RCC 7860 (cell line): ENCODE results near the gene RPA1.
"Not testable (repeated sequence)": the region's sequence is repeated elsewhere in the genome, so short reads cannot be mapped to it uniquely, and the experiment has no call there.

Source experiments
- DNase-seq: peaks from one replicate; pipeline ENCODE4 v3.0.0-alpha.2; 2015; ENCODE audit warnings: low spot score
- FAIRE-seq: peaks from 2 replicates; lab custom pipeline; 2012; peaks lifted over from hg19 to GRCh38; lab: Jason Lieb, UNC

Gene RPA1

DNA sequence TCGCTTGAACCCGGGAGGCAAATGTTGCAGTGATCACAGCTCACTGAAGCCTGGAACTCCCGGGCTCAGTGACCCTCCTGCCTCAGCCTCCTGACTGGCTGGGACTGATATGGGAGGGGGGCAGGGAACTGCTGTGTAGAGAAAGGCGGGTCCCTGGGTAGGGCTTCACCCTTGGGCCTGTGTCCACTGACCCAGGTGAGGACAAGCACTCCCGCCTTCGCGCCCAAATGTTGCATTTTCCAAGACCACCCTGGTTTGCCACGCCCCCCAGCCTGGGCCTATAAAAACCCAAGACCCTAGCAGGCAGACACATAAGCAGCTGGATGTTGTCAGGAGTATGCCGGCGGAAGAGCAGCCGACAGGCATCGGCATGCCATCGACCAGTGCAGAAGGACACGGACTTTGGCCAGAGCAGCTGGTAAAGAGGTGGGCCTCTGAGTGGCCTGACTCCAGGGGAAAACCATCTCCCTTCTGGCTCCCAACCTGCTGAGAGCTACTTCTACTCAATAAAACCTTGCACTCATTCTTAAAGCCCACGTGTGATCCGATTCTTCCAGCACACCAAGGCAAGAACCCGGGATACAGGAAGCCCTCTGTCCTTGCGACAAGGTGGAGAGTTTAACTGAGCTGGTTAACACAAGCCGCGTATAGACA lies 19.2 kb upstream of the RPA1 start:
- FAIRE-seq (no peak), DNase-seq (no peak)

DNA sequence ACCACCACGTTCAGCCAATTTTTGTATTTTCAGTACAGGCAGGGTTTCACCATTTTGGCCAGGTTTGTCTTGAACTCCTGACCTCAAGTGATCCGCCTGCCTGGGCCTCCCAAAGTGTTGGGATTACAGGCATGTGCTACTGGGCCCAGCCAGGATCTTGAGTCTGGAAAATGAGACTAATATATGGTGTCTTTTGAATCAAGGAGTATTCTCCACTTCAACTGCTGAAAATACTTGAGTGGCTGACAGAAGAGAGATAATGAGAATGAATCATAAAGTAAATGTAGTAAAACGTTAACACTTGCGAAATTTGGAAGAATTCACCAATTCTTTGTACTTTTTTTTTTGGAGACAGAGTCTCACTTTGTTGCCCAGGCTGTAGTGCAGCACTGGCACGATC lies 16.7 kb upstream of the RPA1 start:
- no peak for DNase-seq
- FAIRE-seq, result no peak

DNA sequence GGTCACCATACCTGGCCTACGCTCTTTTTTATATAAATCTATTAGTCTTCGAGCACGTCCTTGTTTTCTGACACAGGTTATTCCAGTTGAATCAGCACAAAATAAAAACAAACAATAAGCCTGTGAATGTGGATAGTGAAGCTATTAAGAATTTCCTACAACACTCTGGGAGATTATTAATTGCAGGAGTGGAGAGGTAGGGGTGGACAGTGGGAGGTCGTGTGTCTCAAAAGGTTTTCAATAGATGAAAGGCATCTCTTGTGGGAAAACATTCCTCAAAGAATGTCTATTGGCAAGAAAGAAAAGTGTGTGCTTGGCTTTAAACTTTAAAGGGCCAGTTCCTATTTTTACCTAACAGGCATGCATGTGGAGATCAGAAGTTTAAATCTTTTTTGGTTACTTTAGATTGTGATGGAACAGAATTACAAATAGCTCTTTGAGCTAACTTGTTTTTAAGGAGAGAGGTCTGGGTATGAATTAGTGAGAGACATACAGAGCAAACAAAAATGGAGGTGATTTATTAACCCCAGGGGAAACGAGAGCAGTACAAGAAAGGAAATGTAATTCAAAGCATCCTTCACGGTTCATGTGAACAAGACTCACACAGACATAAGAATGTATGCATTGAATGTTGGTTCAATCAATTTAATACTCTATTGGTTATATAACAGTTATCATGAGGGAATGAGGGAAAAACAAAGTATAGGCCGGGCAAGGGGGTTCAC lies 9.1 kb upstream of the RPA1 start:
- DNase-seq (no peak), FAIRE-seq (no peak)

DNA sequence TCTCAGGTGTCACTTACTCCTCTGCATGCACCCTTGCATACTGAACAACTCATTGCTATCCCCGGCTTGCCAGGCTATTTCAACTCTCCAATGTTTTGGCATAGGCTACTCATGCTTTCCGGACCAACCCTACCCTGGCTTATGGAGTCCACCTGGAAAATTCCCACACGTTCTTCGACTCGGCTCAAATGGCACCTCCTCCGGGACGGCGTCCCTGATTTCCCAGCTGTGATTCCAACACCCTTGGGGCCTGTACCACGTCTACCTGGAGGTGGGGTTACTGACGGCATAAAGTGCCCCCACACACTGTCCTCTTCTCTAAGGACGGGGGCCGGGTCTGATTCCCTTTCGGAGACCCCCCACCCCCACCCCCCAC lies 601 bp upstream of the RPA1 start:
- DNase-seq, result no peak
- no peak for FAIRE-seq

DNA sequence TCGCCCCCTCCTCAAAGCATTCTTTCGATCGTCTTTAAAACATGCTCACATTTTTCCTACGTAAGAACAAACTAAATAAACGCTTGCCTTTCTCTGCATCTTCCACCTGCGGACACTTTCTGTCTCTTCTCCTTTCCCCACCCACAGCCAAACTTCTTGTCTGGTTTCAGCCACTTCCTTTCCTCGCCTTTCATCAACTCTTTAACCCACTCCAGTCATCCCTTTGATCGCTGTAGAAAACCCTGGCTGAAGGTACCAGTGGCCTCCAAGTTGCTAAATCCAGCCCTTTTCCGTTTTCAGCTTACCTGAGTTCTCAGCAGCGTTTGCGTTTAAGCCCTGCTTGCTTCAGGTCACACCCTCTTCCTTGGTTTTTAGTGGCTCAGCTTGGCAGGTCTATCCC lies 483 bp downstream of the RPA1 start:
- no peak for DNase-seq
- no peak for FAIRE-seq

DNA sequence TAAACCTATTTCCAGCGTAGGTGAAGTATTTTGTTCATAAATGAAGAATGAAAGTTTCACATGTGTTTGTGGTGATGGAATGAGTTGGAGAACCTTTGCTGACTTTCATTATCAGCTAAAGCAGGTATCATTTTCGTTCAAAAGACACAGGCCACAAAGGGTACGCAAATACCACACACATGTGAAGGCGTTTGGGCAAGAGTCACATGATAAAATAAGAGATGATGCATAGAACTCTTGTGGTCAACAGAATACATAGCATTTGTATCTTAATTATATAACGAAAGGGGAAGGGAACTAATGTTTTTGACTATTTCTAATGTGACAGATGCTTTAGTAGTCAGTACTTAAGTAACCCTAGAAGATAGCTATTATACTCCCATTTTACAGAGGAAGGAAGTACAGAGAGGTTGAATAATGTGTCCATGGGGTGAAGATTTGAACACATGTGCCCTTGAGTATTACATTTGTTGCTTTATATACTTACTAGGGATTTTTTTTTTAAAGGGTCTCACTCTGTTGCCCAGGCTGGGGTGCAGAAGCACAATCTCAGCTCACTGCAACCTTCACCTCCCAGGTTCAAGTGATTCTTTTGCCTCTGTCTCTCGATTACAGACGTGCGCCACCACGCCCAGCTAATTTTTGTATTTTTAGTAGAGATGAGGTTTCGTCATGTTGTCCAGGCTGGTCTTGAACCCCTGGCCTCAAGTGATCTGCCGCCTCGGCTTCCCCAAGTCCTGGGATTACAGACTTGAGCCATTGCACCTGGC lies 4.8 kb downstream of the RPA1 start:
- no peak for FAIRE-seq

DNA sequence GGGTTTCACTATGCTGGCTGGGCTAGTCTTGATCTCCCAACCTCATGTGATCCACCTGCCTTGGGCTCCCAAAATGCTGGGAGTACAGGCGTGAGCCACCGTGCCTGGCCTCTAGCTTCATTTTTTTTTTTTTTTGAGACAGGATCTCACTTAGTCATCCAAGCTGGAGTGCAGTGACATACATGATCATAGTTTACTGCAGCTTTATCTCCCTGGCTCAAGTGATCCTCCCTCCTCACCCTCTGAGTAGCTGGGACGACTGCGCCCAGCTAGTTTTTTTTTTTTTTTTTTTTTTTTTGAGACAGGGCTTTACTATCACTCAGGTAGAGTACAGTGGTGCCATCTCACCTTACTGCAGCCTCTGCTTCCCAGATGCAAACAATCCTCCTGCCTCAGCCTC lies 9.7 kb downstream of the RPA1 start:
- DNase-seq, result no peak
- no peak for FAIRE-seq

More for the DNA sequence above, 4.8 kb downstream of the RPA1 start:
- DNase-seq, result no peak

DNA sequence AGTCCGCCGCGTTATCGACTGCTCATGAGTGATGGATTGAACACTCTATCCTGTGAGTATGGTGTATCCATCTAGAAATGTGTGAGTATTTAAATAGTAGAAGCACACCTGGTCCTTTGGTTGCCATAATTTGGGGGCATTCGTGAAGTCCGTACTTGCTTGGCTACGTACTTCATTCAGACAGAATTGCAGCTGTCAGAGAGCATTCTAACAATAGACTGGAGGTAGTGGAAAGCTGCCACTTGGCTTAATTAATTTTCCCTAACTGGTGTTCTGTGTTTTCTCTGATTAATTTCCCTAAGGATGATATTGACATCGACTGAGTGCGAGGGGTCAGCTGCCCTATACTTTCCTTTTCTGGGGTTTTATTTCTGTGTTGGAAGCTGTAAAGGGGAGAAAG lies 14.1 kb downstream of the RPA1 start:
- FAIRE-seq, result no peak
- no peak for DNase-seq

DNA sequence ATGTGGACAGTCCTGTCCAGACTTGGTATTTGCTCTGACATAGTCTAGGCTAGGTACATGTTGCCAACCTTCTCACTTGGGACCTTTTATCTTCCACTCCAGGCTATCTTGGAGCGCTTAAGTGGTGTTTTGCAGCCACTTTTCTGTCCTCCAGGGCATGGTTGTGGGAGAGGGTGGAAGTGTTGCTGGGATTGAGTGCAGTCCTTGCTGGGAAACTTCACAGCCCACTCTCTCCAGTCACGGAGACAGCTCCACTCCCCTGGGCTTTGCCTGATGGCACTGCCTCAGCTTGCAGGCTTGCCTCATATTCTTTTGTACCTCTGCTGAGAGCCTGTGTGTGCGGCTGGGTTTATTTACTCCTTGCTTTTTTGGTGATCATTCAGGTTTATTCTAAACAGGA lies 17.4 kb downstream of the RPA1 start:
- DNase-seq (no peak), FAIRE-seq (no peak)

DNA sequence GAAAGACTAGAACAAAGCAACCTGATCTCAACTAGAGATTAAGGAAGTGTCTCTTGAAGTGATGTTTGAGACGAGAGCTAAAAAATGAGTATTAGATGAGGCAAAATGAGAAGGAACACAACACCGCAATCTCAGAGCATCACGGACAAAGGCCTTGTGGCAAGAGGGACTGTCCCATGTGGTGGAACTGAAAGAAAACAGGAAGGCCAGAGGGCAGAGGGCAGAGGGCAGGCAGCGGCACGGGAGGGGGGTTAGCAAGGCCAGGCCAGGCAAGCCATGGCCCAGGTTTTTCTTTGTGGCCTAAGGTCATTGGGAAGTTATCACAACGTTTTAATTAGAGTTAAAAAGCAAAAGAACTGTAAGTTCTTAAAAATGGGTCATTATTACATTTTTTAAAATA lies 22.5 kb downstream of the RPA1 start:
- no peak for FAIRE-seq

DNA sequence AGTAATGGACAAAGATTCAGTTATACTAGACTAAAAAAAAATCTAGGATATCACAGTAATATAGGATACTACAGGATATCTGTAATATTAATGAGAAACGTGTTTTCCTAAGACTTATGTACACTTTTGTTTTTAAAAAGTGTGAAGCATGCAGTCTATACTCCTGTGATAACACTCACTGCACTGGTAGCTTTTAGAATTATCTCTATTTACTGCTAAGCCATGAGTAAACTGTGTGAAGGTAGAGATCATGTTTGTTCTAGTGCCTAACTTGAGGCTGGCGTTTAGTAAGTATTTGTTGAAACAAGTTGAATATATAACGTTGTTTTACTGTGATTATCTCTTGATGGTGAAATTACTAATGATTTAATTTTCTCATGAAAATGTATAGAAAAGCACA lies 23.9 kb downstream of the RPA1 start:
- DNase-seq, result no peak
- no peak for FAIRE-seq

More for the DNA sequence above, 22.5 kb downstream of the RPA1 start:
- DNase-seq, result no peak

DNA sequence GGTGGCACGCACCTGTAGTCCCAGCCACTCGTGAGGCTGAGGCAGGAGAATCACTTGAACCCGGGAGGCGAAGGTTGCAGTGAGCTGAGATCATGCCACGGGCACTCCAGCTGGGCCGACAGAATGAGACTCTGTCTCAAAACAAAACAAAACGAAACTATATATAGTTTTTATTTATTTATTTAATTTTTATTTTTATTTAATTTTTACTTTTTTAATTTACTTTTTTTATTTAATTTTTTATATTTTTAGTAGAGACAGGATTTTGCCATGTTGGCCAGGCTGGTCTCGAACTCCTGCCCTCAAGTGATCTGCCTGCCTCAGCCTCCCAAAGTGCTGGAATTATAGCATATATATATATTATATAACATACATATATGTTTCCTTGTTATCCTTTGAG lies 26.7 kb downstream of the RPA1 start:
- DNase-seq, FAIRE-seq: not testable (repeated sequence)

DNA sequence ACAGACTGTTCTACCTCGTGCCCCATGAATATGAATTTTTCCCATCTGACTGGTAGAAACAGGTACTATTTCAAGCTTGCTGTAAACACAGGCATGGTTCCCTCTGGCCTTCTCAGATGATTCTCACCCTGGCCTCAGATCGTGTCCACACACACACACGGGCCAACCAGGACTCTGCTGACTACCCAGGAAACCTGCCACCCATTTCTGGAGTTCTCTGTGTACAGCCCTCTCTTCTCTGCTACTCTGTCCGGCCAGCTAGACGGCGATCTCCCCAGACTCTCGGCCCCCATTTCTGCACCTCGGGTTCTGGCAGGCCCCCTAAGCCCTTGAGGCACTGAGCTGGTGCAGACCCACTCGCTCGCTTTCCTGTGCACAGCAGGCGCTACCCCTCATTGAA lies 31.2 kb downstream of the RPA1 start:
- DNase-seq, result no peak
- no peak for FAIRE-seq

DNA sequence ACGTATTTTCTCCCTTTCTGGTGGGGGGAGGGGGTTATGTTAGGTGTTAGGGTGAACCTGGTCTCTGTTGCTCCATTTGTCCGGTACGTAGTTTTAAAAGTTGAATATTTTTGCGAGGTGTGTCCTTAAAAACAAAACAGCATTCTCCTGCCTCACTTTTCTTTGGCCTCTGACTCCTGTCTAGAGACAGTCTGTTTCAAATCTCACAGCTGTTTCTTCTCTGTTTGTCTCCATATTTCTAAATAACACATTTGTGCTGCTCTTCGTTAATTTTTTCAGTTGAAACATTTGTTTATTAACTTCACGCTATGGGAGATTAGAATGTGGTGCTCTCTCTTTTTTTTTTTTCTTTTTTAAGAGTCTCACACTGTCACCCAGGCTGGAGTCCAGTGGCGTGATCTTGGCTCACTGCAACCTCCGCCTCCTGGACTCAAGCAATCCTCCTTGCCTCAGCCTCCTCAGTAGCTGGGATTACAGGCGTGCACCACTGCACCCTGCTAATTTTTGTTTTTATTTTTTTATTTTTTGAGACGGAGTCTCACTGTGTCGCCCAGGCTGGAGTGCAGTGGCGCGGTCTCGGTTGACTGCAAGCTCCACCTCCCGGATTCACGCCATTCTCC lies 31.7 kb downstream of the RPA1 start:
- no peak for FAIRE-seq
- DNase-seq, result no peak

DNA sequence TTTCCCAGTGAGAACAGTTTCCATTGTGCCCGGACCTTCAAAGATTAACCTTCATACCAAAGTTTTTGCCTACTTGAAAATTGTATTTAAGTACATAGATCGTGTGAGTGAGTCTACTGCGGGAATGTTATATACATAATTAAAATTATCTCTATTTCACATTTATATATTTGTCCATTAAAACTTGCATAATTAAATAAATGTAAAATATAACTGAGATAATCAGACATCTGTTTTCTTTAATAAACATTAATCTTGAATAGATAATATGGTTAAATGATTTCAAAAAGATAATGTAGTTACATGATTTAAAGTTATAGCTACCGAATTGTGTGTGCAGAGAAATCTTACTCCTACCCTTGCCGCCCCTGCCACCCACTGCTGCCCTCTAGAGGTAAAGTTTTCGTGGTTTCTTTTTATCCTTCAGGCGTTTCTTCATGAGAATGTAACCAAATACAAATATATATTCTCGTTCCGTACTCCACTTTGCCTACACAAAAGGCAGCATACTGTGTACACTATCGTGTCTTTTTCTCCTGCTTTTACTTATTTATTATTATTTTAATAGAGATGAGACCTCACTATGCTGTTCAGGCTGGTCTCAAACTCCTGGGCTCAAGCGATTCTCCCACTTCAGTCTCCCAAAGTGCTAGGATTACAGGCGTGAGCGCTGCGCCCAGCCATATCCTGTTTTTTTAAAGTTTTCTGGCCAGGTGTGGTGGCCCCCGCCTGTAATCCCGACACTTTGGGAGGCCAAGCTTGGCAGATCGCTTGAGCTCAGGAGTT lies 35.6 kb downstream of the RPA1 start:
- DNase-seq (peak; percentile 14), FAIRE-seq (peak; percentile 69)

DNA sequence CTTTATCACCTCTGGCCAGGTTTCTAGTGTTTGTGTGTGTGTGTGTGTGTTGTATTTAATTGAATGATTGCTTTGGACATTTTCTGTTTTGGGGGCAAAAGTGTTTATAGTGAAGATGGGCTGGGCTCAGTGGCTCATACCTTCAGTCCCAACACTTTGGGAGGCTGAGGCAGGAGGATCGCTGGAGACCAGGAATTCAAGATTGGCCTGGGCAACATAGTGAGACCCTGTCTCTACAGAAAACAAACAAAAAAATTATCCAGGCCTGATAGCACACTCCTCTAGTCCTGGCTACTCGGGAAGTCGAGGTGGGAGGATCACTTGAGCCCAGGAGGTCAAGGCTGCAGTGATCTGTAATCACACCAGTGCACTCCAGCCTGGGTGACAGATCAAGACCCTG lies 37.5 kb downstream of the RPA1 start:
- FAIRE-seq, result no peak

DNA sequence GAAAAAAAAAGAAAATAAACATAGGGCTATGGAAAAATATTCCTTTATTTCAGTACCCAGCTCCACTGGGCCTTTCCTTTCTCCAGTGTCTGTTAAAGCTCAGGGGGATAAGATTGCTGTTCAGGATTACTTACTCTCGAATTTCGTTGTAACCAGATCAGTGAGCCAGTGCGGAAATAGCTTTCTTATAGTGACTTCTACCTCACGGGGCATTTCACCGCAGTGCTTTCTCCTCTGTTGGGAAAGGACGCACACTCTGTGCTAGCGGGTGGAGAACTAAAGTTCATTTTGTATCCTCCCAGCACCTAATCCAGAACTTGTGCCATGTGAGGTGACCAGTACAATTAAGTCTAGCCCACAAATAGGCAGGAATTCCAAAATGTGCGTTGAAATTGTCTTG lies 38.3 kb downstream of the RPA1 start:
- DNase-seq (no peak), FAIRE-seq (no peak)

More for the DNA sequence above, 37.5 kb downstream of the RPA1 start:
- no peak for DNase-seq

DNA sequence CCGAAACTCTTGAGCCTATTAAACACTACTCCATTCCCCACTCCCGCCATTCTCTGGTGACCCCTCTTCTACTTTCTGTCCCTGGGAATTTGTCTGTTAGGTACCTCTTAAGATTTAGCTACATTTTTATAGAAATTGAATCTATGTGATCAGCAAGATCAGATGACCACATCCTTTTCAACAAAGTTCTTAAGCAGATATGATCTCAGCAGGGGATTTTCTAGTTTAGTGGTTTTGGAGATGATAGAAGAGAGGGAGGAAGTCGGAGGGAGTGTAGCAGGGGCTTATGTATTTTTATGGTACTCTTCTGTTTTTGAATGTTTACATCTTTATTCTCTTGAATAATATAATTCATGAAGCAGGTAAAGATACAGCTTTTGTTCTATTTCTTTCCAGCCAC lies 40.8 kb downstream of the RPA1 start:
- DNase-seq (no peak), FAIRE-seq (no peak)

DNA sequence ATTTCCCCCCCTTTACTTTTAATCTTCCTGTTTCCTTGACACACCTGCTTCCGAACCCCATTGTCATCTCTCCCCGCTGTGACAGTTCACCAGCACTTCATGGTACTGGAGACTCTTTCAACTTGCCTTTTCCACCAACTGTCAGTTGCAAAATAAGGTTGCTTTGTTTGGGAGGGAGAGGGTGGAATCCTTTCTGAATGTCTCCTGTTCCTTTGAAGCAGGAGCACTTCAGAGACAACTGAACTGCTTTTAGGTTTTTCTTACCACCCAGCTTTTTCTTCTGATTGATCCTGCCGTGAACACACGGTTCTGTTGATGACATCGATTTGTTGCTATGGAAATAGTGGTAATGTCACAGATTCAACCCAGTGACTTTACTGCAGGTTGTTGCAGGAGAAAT lies 42.0 kb downstream of the RPA1 start:
- no peak for DNase-seq
- no peak for FAIRE-seq

DNA sequence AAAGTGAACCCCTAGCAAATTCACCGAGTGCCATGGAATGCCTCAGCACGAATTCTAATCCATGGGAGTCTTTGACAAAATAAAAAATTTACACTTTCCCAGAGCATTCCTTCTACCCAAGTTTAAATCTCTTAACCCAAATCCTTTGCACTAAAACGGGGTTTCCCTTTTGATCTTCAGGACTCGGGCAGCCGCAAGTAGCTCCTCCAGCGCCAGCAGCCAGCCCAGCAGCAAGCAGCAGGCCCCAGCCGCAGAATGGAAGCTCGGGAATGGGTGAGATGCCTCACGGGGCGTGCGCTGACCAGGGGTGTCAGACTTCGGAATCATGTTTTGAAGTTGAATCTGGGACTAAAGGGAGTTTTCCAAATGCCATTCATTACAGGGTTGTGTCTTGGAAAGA lies 42.4 kb downstream of the RPA1 start:
- FAIRE-seq (no peak), DNase-seq (no peak)

DNA sequence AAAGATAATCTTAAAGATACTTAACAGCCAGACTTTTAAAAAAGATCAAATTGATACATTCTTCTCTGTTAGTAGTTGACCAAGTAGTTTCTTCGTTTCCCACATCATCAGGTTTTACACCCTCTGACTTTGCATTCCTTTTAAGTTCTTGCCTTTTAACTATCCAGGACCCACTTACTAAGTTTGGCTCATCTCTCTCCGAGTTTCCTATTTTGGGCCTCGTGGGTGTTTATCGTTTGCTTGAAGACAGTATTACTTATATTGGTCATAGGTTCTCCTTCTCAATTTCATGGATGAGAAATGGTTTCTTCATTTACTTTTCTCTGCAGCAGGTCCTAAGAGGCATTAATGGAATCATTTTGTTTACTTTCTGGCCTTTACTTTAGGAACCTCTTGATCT lies 43.2 kb downstream of the RPA1 start:
- DNase-seq (no peak), FAIRE-seq (no peak)
